Ramos (cell line): Measurements from ENCODE around the gene SCNN1G.
"Not testable (repeated sequence)": the region's sequence is repeated elsewhere in the genome, so short reads cannot be mapped to it uniquely, and the experiment has no call there.

Experiments used
- in situ Hi-C: fragments of 300-500 bp; cut with MboI; formaldehyde crosslinking; loops from one replicate; pipeline ENCODE4 v1.14.3; 2022; ENCODE audit warnings: low sequenced_read_pairs; ENCODE audit not compliant: unreplicated experiment

The SCNN1G gene

GRCh38 chr16:23240994-23241393 lies 58.4 kb downstream of the SCNN1G start:
- in situ Hi-C loops, result no loop called here

GRCh38 chr16:23244122-23244521 lies 61.6 kb downstream of the SCNN1G start:
- in situ Hi-C loops, result no loop called here

GRCh38 chr16:23245268-23245667 lies 62.7 kb downstream of the SCNN1G start:
- in situ Hi-C loops, result no loop called here

GRCh38 chr16:23248261-23249194 lies 66.0 kb downstream of the SCNN1G start:
- in situ Hi-C loops, result no loop called here

GRCh38 chr16:23249830-23250229 lies 67.3 kb downstream of the SCNN1G start:
- in situ Hi-C loops, result no loop called here

- in situ Hi-C loops, result no loop called here
These were observed 69.8 kb downstream of the SCNN1G start for GRCh38 chr16:23252310-23252709.

- in situ Hi-C loops, result not testable (repeated sequence)
These were observed 71.1 kb downstream of the SCNN1G start for GRCh38 chr16:23253650-23254049.

GRCh38 chr16:23254338-23254737 lies 71.8 kb downstream of the SCNN1G start:
- in situ Hi-C loops, result no loop called here

GRCh38 chr16:23255000-23255399 lies 72.5 kb downstream of the SCNN1G start:
- in situ Hi-C loops, result no loop called here

GRCh38 chr16:23256440-23256839 lies 73.9 kb downstream of the SCNN1G start:
- in situ Hi-C loops, result no loop called here

GRCh38 chr16:23257682-23258081 lies 75.1 kb downstream of the SCNN1G start:
- in situ Hi-C loops, result no loop called here

- in situ Hi-C loops, result no loop called here
These were observed 76.3 kb downstream of the SCNN1G start for GRCh38 chr16:23258919-23259237.
